ENCODE results near the gene LEO1. TPM values are rescaled to one million over a fixed set of nuclear protein-coding genes. Genes with fewer than 3 reads are reported as not detected.

Gene LEO1
- total RNA-seq (10 to 100 TPM in 3 of 5 donors, 1 to 10 TPM in 1, under 1 TPM in 1; 0.58 to 16.3 (median 10.6) TPM), polyA plus RNA-seq (10 to 100 TPM in 2 of 3 donors, 1 to 10 TPM in 1; 9.5 to 13.7 (median 11.8) TPM)
- long read RNA-seq, donor 1, partial matches to known transcripts = 0 of 1 reads
- long read RNA-seq, donor 1, other reads (novel, unspliced or antisense) = 0 of 1 reads
- long read RNA-seq, donor 2, partial matches to known transcripts = 0 of 1 reads
- long read RNA-seq, donor 2, other reads (novel, unspliced or antisense) = 0 of 1 reads
- long read RNA-seq, donor 3 = 0 reads
- long read RNA-seq, donor 4 = 0 reads
- long read RNA-seq, donor 5, partial matches to known transcripts = 0 of 1 reads
- long read RNA-seq, donor 5, other reads (novel, unspliced or antisense) = 0 of 1 reads
- long read RNA-seq, donor 6, transcript LEO1-201 (12 exons, 2,193 nt) = major isoform, 7 of 7 reads
- long read RNA-seq, donor 6, partial matches to known transcripts = 0 of 7 reads
- long read RNA-seq, donor 6, other reads (novel, unspliced or antisense) = 0 of 7 reads
- long read RNA-seq, donor 7 = 0 reads
- long read RNA-seq, donor 8, partial matches to known transcripts = 0 of 1 reads
- long read RNA-seq, donor 8, other reads (novel, unspliced or antisense) = 0 of 1 reads
- long read RNA-seq, donor 9, partial matches to known transcripts = 5 of 5 reads
- long read RNA-seq, donor 9, other reads (novel, unspliced or antisense) = 0 of 5 reads
- long read RNA-seq, donor 10 = 0 reads

DNA sequence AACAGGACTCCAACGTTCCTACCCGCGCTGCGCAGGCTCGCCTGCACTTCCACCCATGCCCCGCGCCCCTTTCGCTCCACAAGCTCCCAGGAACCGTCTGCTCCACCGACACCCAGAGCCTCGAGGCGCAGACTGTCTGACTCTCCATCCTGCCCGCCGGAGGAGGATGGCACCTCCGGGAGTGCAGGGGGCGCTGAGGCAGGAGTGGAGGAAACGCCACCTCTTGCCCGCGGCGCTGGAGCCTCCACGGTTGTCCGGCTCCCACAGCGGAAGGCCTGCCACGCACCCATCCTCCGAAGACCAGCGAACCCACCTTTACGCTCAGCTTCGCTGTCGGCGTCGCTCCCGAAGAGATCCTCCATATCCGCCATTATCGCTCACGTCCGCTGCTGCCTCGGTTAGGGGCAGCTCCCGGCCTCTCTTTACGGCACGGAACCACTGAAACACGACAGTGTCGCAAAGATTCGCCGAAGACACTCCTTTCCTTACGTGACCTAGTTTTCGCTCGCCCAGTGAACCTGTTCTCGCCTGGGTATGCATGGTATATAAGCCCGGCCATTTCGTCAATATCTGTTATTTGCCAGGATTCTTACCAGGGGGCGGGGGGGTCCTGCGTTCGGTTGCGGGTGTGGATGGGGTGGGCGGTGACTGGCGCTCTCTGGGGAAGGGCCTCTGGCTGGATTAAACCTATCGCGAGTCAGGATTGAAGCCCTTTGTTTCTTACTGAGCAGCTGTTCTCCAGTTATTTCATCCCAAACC is at the start of gene LEO1:
LEO1 (minus strand) TSS at position 404 of the 759 bp plus-strand sequence; CDS start at position 371, 33 bp downstream.
- WGBS, 5 donors = 0 to 1% (median 0%) methylated on average over 35 to 58 of the region's 58 CpGs
- peak in 1 of 4 donors; percentile 37 for TF ChIP-seq POLR2A (IDR thresholded peaks at IDR 0.05)
- TF ChIP-seq POLR2AphosphoS5 (IDR thresholded peaks at IDR 0.05) = peak; percentile 84 to 95 (median 91)
- no peak for TF ChIP-seq EP300 (IDR thresholded peaks at IDR 0.05)
- peak in 3 of 7 experiments; percentile 5 to 54 (median 39) for TF ChIP-seq CTCF (IDR thresholded peaks at IDR 0.05)
- Histone ChIP-seq H3K4me3 (peak within 1 kb of the TSS; percentile 64 to 96 (median 87)), H3K36me3 (peaks cover 0 to 10% (median 0%) of the 10 kb centered on the region in 4 donors), H3K9me3 (peaks cover 0 to 17% (median 10%) of the 10 kb centered on the region in 4 donors), H3K27me3 (no peaks in the 10 kb centered on the region), H3K27ac (peak within 1 kb of the TSS; percentile 82 to 94 (median 88)), H3K4me1 (peaks cover 14 to 20% (median 17%) of the 10 kb centered on the region in 4 donors)
- intact Hi-C loops (cut with DNase I; ENCODE audit: low total_unique reads) = loop anchor here (10.0 kb wide), 1 partner anchor 113 kb away; no protein-coding TSS in a partner anchor
- peak; percentile 91 to 98 for DNase-seq

DNA sequence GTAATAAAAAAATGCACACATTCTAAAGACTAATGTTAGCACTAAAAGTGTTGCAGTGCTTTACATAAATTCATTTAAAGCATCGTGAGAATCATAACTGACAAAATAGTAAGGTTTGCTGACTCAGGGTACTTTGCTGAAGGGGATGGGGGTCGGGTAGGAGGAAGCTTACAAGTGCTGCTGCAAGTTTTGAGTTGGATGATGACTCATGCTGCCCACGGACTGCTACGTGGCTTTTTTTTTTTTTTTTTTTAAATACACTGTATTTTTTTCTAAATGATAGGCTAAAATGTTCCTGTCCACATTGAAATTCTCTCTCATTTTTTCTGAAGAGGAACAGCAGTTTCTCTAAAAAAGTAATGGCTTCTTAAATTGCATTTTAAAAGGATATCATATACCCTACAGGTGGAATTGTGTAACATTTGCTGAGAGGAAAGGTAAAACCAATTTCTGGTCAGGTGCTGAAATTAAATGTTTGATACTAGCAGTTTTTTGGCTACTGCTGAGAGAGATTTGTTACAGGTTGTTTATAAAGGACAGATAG is 49.6 kb upstream of the LEO1 start:
- peak overlapping the region; percentile 52 to 79 (median 57) for H3K4me3 ChIP-seq

DNA sequence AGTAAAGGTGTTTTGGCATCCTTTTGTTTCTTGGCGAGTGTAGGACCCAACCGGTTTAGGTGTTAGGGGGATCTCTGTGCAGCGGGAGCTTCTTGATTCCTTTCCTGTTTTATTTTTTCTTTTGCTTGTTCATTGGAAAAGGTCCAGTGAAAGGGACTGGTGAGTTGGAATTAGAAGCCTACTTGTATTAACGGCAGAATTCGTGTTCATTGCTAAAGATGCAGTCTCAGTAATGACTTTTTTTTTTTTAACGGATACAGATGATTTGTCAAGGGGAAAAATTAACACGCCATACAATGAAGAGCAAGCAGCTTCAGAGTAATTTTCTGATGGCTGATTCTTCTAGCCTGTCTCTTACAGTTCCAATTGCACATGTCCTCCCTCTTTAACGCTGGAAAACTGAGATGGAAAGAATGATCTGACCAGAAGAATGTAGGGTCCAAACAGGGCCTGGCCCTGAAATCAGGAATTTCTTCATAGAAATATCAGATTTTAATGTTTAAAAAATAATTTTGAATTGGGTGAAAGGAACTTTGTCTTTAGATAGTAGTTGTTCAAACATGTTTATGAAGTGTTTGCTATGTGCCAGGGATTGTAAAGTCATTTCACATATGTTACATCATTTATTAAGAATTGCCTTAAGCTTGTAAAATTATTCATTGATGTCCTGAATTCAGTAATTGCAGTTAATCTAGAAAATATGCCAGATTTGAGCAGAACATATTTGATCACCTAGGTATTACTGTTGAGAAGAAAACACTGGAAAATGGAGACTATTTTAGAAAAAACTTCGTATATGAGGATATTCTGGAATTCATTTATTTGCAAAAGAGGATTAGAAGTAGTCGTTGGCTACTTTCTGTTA is 48.9 kb upstream of the LEO1 start:
- H3K4me3 ChIP-seq = peak overlapping the region; percentile 52 to 79 (median 57)
- no peaks in the 10 kb centered on the region for H3K9me3 ChIP-seq
- TF ChIP-seq CTCF (IDR thresholded peaks at IDR 0.05) = no peak
- TF ChIP-seq POLR2A (IDR thresholded peaks at IDR 0.05) = no peak
- TF ChIP-seq EP300 (IDR thresholded peaks at IDR 0.05) = no peak
- TF ChIP-seq POLR2AphosphoS5 (IDR thresholded peaks at IDR 0.05) = no peak
- peak overlapping the region; percentile 94 to 97 (median 95) for H3K27ac ChIP-seq
- no peaks in the 10 kb centered on the region for H3K27me3 ChIP-seq
- intact Hi-C loops (cut with DNase I; ENCODE audit: low total_unique reads) = no loop called here
- WGBS, 5 donors = 1 to 2% (median 1%) methylated on average over 10 of the region's 10 CpGs
- peaks cover 21 to 51% (median 33%) of the 10 kb centered on the region in 4 donors for H3K4me1 ChIP-seq
- H3K36me3 ChIP-seq = no peaks in the 10 kb centered on the region
- no peak for DNase-seq

More for the DNA sequence above, 49.6 kb upstream of the LEO1 start:
- peak; percentile 40 to 85 for DNase-seq
- TF ChIP-seq POLR2AphosphoS5 (IDR thresholded peaks at IDR 0.05) (peak in 1 of 3 donors; percentile 36), CTCF (IDR thresholded peaks at IDR 0.05) (no peak)
- Histone ChIP-seq H3K9me3 (no peaks in the 10 kb centered on the region), H3K36me3 (no peaks in the 10 kb centered on the region), H3K27me3 (no peaks in the 10 kb centered on the region), H3K4me1 (peaks cover 21 to 56% (median 36%) of the 10 kb centered on the region in 4 donors), H3K27ac (peak overlapping the region in 4 of 5 donors; percentile 94 to 97 (median 96))
- 0 to 4% (median 1%) methylated on average over 4 of the region's 4 CpGs for WGBS, 5 donors
- intact Hi-C loops (cut with DNase I; ENCODE audit: low total_unique reads) = no loop called here

Data from stomach (tissue), 19 donors.